ENCODE measurements around the gene VPS13D. TPM values are rescaled to one million over a fixed set of nuclear protein-coding genes. Genes with fewer than 3 reads are reported as not detected.

VPS13D gene
- total and polyA plus RNA-seq, 2 donors (not counting 3 experiments of a cell fraction or from before 2014, with no cell fraction given) = 13.6 to 48.5 TPM

DNA sequence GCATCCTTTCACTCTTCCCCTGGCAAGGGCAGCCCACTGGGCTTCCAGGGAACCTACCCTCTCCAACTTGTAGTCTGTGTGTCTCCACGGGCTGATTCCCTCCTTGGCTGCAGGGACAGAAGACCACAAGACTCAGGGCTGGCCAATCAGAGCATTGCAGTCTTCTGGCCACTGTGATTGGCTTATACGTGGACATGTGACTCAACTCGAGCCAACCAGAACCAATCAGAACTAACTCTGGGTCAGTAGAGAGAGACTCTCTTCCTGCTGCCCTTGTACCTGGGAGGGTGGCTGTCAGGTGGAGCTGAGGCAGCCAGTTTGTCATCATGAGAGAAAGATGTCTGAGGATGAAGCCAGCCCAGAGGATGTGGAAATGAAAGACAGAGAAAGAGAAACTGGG, 324.1 kb downstream of the VPS13D start:
- ChIA-PET CTCF (no interaction called here), POLR2A (no interaction called here)
- no TSS peak for BruUV-seq (replicated peaks)
- Histone ChIP-seq H3K27me3 (ENCODE audit: control insufficient read depth in 2 of 2, insufficient read depth in 2 of 2, low read length in 2 of 2) (no peaks in the 10 kb centered on the region), H3K27ac (ENCODE audit: insufficient read depth, low read depth, low read length) (no peak overlapping the region), H3K4me3 (replicated peaks in 1 of 3; ENCODE audit: insufficient read depth in 1 of 3, low read depth in 1 of 3, low read length in 3 of 3) (no peak overlapping the region), H3K79me2 (ENCODE audit: control insufficient read depth, insufficient read depth, low read length) (no peaks in the 10 kb centered on the region), H3K36me3 (ENCODE audit: control insufficient read depth in 2 of 2, extremely low read depth in 1 of 2, insufficient read depth in 2 of 2, low read length in 2 of 2) (no peaks in the 10 kb centered on the region), H2AFZ (ENCODE audit: low read depth, low read length) (no peak overlapping the region), H3K4me2 (ENCODE audit: insufficient read depth, low read length) (no peak overlapping the region), H3K9me1 (replicated peaks; ENCODE audit: control insufficient read depth, extremely low read depth, insufficient read depth, low read length) (no peaks in the 10 kb centered on the region), H3K9ac (replicated peaks; ENCODE audit: extremely low read depth, insufficient read depth, low read length) (no peak overlapping the region), H3K9me3 (replicated peaks; ENCODE audit: control insufficient read depth, insufficient read depth, low read length) (no peaks in the 10 kb centered on the region), H3K4me1 (ENCODE audit: control insufficient read depth, extremely low read depth, insufficient read depth, low read length) (peaks cover 12% of the 10 kb centered on the region), H4K20me1 (replicated peaks; ENCODE audit: control insufficient read depth, extremely low read depth, insufficient read depth, low read length) (no peaks in the 10 kb centered on the region)
- TF ChIP-seq POLR2A (IDR thresholded peaks at IDR 0.05; ENCODE audit: low read depth, low read length) (no peak), EZH2 (IDR thresholded peaks at IDR 0.05; ENCODE audit: borderline replicate concordance, low read depth, low read length, severe bottlenecking) (no peak), JUN (IDR thresholded peaks at IDR 0.05; ENCODE audit: borderline replicate concordance, insufficient read depth, insufficient read length, low read depth) (no peak), GATA2 (IDR thresholded peaks at IDR 0.05; ENCODE audit: insufficient read depth, insufficient read length, low read depth, low read length) (no peak), FOS (IDR thresholded peaks at IDR 0.05; ENCODE audit: borderline replicate concordance, insufficient read depth, low read length) (no peak), MYC (IDR thresholded peaks at IDR 0.05; ENCODE audit: low read depth, low read length) (no peak), POLR2AphosphoS5 (IDR thresholded peaks at IDR 0.05; ENCODE audit: insufficient read depth, low read depth, low read length) (no peak)
- TF ChIP-seq, protein P1, sequence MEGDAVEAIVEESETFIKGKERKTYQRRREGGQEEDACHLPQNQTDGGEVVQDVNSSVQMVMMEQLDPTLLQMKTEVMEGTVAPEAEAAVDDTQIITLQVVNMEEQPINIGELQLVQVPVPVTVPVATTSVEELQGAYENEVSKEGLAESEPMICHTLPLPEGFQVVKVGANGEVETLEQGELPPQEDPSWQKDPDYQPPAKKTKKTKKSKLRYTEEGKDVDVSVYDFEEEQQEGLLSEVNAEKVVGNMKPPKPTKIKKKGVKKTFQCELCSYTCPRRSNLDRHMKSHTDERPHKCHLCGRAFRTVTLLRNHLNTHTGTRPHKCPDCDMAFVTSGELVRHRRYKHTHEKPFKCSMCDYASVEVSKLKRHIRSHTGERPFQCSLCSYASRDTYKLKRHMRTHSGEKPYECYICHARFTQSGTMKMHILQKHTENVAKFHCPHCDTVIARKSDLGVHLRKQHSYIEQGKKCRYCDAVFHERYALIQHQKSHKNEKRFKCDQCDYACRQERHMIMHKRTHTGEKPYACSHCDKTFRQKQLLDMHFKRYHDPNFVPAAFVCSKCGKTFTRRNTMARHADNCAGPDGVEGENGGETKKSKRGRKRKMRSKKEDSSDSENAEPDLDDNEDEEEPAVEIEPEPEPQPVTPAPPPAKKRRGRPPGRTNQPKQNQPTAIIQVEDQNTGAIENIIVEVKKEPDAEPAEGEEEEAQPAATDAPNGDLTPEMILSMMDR (IDR thresholded peaks at IDR 0.05; ENCODE audit: extremely low read depth in 1 of 2, insufficient read depth in 1 of 2, low read depth in 1 of 2, low read length in 2 of 2) = no peak
- TF ChIP-seq, protein P2, sequence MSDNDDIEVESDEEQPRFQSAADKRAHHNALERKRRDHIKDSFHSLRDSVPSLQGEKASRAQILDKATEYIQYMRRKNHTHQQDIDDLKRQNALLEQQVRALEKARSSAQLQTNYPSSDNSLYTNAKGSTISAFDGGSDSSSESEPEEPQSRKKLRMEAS (IDR thresholded peaks at IDR 0.05; ENCODE audit: insufficient read depth, insufficient read length) = no peak
- dilution Hi-C loops (cut with MboI; ENCODE audit: extremely low pct_ligation_motif_present, low sequenced_read_pairs) = no loop called here
- intact Hi-C loops (cut with micrococcal nuclease) = no loop called here
- FAIRE-seq (no peak), DNase-seq (ENCODE audit: low read depth, low spot score) (no peak)

All from endothelial cell of umbilical vein (primary cell).